DOHH2 (cell line): Measurements from ENCODE around the gene ACTR6.

ENCODE experiments used
- CTCF ChIP-seq: fragments of 200-600 bp; sonication (generic); IDR thresholded peaks from one replicate; pipeline ENCODE4 v1.5.1; 2014; ENCODE audit warnings: antibody characterized with exemption, mild to moderate bottlenecking, low read depth, low read length; ENCODE audit not compliant: poor library complexity, severe bottlenecking
- EZH2phosphoT487 ChIP-seq: fragments of 200-600 bp; sonication (generic); IDR thresholded peaks from 2 replicates; pipeline ENCODE4 v1.6.1; 2017; ENCODE audit warnings: borderline replicate concordance, mild to moderate bottlenecking, antibody characterized with exemption, low read length, moderate library complexity, mixed read lengths

GRCh38 chr12:100253437-100253836 lies 52.8 kb downstream of the ACTR6 start:
- TF ChIP-seq CTCF (no peak), EZH2phosphoT487 (no peak)
